Measurements from ENCODE around the gene CRYBG1.

DNA sequence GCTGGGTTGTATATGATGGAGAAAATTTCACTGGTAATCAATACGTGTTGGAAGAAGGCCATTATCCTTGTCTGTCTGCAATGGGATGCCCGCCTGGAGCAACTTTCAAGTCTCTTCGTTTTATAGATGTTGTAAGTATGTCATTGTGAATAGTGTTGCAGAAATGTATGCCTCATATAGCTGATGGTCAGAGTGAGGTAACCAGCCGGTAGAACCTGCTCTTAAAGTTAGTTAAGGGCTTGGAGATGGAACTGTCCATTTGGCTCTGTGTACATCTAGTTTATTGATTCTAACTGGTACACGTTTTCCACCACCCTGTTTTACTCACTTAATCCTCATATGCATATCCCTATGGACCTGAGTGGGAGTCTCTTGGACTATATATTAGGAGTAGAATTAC lies 195.2 kb downstream of the CRYBG1 start:
- TF ChIP-seq, protein P1, sequence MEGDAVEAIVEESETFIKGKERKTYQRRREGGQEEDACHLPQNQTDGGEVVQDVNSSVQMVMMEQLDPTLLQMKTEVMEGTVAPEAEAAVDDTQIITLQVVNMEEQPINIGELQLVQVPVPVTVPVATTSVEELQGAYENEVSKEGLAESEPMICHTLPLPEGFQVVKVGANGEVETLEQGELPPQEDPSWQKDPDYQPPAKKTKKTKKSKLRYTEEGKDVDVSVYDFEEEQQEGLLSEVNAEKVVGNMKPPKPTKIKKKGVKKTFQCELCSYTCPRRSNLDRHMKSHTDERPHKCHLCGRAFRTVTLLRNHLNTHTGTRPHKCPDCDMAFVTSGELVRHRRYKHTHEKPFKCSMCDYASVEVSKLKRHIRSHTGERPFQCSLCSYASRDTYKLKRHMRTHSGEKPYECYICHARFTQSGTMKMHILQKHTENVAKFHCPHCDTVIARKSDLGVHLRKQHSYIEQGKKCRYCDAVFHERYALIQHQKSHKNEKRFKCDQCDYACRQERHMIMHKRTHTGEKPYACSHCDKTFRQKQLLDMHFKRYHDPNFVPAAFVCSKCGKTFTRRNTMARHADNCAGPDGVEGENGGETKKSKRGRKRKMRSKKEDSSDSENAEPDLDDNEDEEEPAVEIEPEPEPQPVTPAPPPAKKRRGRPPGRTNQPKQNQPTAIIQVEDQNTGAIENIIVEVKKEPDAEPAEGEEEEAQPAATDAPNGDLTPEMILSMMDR (conservative IDR thresholded peaks at IDR 0.05 in 1 of 2, IDR thresholded peaks at IDR 0.05 in 1 of 2; ENCODE audit: extremely low read depth in 1 of 2, insufficient read depth in 1 of 2, low read depth in 1 of 2, low read length in 2 of 2), result no peak
- TF ChIP-seq EZH2 (IDR thresholded peaks at IDR 0.05; ENCODE audit: borderline replicate concordance, low read length), result no peak

Data from mammary epithelial cell (primary cell).